ENCODE results near the gene UBASH3B.
A peak's percentile ranks its signal among the peaks of the same experiment; 100 is the strongest.
"Not testable (repeated sequence)": the region's sequence is repeated elsewhere in the genome, so short reads cannot be mapped to it uniquely, and the experiment has no call there.

UBASH3B gene

GRCh38 chr11:122711362-122711761 is 55.8 kb downstream of the UBASH3B start:
- DNase-seq, result no peak

- no peak for DNase-seq
Measured at GRCh38 chr11:122711831-122712381, 56.4 kb downstream of the UBASH3B start.

- no peak for DNase-seq
Measured at GRCh38 chr11:122714004-122714403, 58.5 kb downstream of the UBASH3B start.

- no peak for DNase-seq
Measured at GRCh38 chr11:122714484-122714883, 59.0 kb downstream of the UBASH3B start.

- DNase-seq, result no peak
Measured at GRCh38 chr11:122715548-122716440, 60.3 kb downstream of the UBASH3B start.

GRCh38 chr11:122717264-122717867 is 61.8 kb downstream of the UBASH3B start:
- DNase-seq, result no peak

GRCh38 chr11:122720107-122720881 is 64.8 kb downstream of the UBASH3B start:
- no peak for DNase-seq

- DNase-seq, result no peak
Measured at GRCh38 chr11:122721201-122721963, 65.9 kb downstream of the UBASH3B start.

- no peak for DNase-seq
Measured at GRCh38 chr11:122721964-122722266, 66.4 kb downstream of the UBASH3B start.

- DNase-seq, result no peak
Measured at GRCh38 chr11:122723106-122723505, 67.6 kb downstream of the UBASH3B start.

GRCh38 chr11:122723576-122723975 is 68.1 kb downstream of the UBASH3B start:
- DNase-seq, result no peak

GRCh38 chr11:122724520-122724919 is 69.0 kb downstream of the UBASH3B start:
- no peak for DNase-seq

- DNase-seq, result no peak
Measured at GRCh38 chr11:122726028-122726427, 70.5 kb downstream of the UBASH3B start.

GRCh38 chr11:122727101-122727929 is 71.8 kb downstream of the UBASH3B start:
- no peak for DNase-seq

GRCh38 chr11:122728561-122728960 is 73.0 kb downstream of the UBASH3B start:
- no peak for DNase-seq

GRCh38 chr11:122729139-122729538 is 73.6 kb downstream of the UBASH3B start:
- no peak for DNase-seq

GRCh38 chr11:122730694-122731093 is 75.2 kb downstream of the UBASH3B start:
- DNase-seq, result not testable (repeated sequence)

- DNase-seq, result no peak
Measured at GRCh38 chr11:122731500-122731913, 76.0 kb downstream of the UBASH3B start.

- DNase-seq, result no peak
Measured at GRCh38 chr11:122732342-122733315, 77.1 kb downstream of the UBASH3B start.

GRCh38 chr11:122733318-122733717 is 77.8 kb downstream of the UBASH3B start:
- DNase-seq, result peak; percentile 85
